Anterior cingulate cortex (tissue), 58 donors: ENCODE measurements around the gene KRT7.
"Not testable (repeated sequence)": the region's sequence is repeated elsewhere in the genome, so short reads cannot be mapped to it uniquely, and the experiment has no call there.

Experiments
- DNase-seq, 58 donors: peaks; one replicate each; lab custom pipeline; 2025; lab: John Stamatoyannopoulos, UW

Gene KRT7

GRCh38 chr12:52252728-52253343, 19.8 kb downstream of the KRT7 start:
- no peak for DNase-seq

GRCh38 chr12:52253391-52254179, 20.5 kb downstream of the KRT7 start:
- no peak for DNase-seq

- DNase-seq: no peak
Measured at GRCh38 chr12:52254180-52254964, 21.3 kb downstream of the KRT7 start.

- no peak for DNase-seq
Measured at GRCh38 chr12:52254965-52255751, 22.1 kb downstream of the KRT7 start.

- no peak for DNase-seq
Measured at GRCh38 chr12:52255926-52256583, 23.0 kb downstream of the KRT7 start.

GRCh38 chr12:52256584-52256935, 23.5 kb downstream of the KRT7 start:
- DNase-seq: no peak

GRCh38 chr12:52257074-52257551, 24.1 kb downstream of the KRT7 start:
- DNase-seq: no peak

GRCh38 chr12:52257922-52258321, 24.9 kb downstream of the KRT7 start:
- DNase-seq: not testable (repeated sequence)

- no peak for DNase-seq
Measured at GRCh38 chr12:52258335-52258901, 25.4 kb downstream of the KRT7 start.

- DNase-seq: peak in 1 of 58 donors; percentile 20
Measured at GRCh38 chr12:52259657-52260243, 26.7 kb downstream of the KRT7 start.

GRCh38 chr12:52260361-52261207, 27.5 kb downstream of the KRT7 start:
- peak in 3 of 58 donors; percentile 17 to 31 (median 30) for DNase-seq

- DNase-seq: no peak
Measured at GRCh38 chr12:52261208-52261484, 28.1 kb downstream of the KRT7 start.

GRCh38 chr12:52262286-52262685, 29.2 kb downstream of the KRT7 start:
- no peak for DNase-seq

- no peak for DNase-seq
Measured at GRCh38 chr12:52263761-52264434, 30.9 kb downstream of the KRT7 start.

- DNase-seq: peak in 8 of 58 donors; percentile 14 to 48 (median 30)
Measured at GRCh38 chr12:52264435-52264825, 31.4 kb downstream of the KRT7 start.

GRCh38 chr12:52266514-52266913, 33.5 kb downstream of the KRT7 start:
- no peak for DNase-seq

GRCh38 chr12:52267266-52267665, 34.2 kb downstream of the KRT7 start:
- DNase-seq: no peak

GRCh38 chr12:52267699-52268098, 34.7 kb downstream of the KRT7 start:
- DNase-seq: peak in 3 of 58 donors; percentile 21 to 48 (median 41)
